Stimulated activated CD8-positive, alpha-beta memory T cell treated with anti-CD3 and anti-CD28 coated beads, Interleukin-4, amount 100 ng/mL, for 4 hours (primary cell): ENCODE results near the gene CAMK2N1.

Experiments used
- DNase-seq, 2 donors: peaks; one replicate each; pipeline ENCODE4 v3.0.0-alpha.2; 2020; ENCODE audit warnings: low read depth in 2 of 2, low spot score in 1 of 2

CAMK2N1 gene

GRCh38 chr1:20446796-20447195, 39.2 kb downstream of the CAMK2N1 start:
- DNase-seq: no peak

GRCh38 chr1:20445956-20446355, 40.1 kb downstream of the CAMK2N1 start:
- DNase-seq: no peak

- no peak for DNase-seq
Measured at GRCh38 chr1:20443703-20444586, 42.1 kb downstream of the CAMK2N1 start.

GRCh38 chr1:20442920-20443625, 42.9 kb downstream of the CAMK2N1 start:
- DNase-seq: no peak

GRCh38 chr1:20440785-20441200, 45.2 kb downstream of the CAMK2N1 start:
- no peak for DNase-seq

- no peak for DNase-seq
Measured at GRCh38 chr1:20439282-20439681, 46.7 kb downstream of the CAMK2N1 start.

- DNase-seq: no peak
Measured at GRCh38 chr1:20437640-20438039, 48.4 kb downstream of the CAMK2N1 start.

- DNase-seq: no peak
Measured at GRCh38 chr1:20432891-20433290, 53.1 kb downstream of the CAMK2N1 start.
